HepG2 (cell line): ENCODE measurements around the gene TALDO1.

Source experiments
- CBFB ChIP-seq: sonication (generic); formaldehyde crosslinking; IDR thresholded peaks from 2 replicates; pipeline ENCODE4 v1.4.0; 2020; ENCODE audit warnings: missing genetic modification reagents
- CTCF ChIP-seq: sonication (generic); formaldehyde crosslinking; IDR thresholded peaks from 2 replicates; pipeline ENCODE4 v1.5.0; 2020; ENCODE audit warnings: mild to moderate bottlenecking, missing genetic modification reagents, moderate library complexity
- HDAC6 ChIP-seq: fragments of 200-600 bp; sonication (generic); IDR thresholded peaks from 2 replicates; pipeline ENCODE4 v1.7.0; 2017; ENCODE audit warnings: mild to moderate bottlenecking, antibody characterized with exemption, low read length, low read depth
- MYC ChIP-seq: sonication (generic); formaldehyde crosslinking; IDR thresholded peaks from 2 replicates; pipeline ENCODE4 v1.9.0; 2021; ENCODE audit warnings: missing genetic modification reagents, borderline replicate concordance
- MYNN ChIP-seq: sonication (generic); formaldehyde crosslinking; IDR thresholded peaks from 2 replicates; pipeline ENCODE4 v1.4.0; 2020; ENCODE audit warnings: mild to moderate bottlenecking, low read depth, missing genetic modification reagents
- NFYB ChIP-seq: sonication (generic); formaldehyde crosslinking; IDR thresholded peaks from 2 replicates; pipeline ENCODE4 v1.4.0; 2020; ENCODE audit warnings: missing genetic modification reagents
- PBX2 ChIP-seq: IDR thresholded peaks from 2 replicates; pipeline ENCODE4 v1.6.1; 2016; ENCODE audit warnings: control low read depth
- POLR2A ChIP-seq, 2 experiments: IDR thresholded peaks; 2 replicates each; pipeline ENCODE4 v1.6.1; 2011; ENCODE audit warnings: low read depth in 2 of 2, low read length in 2 of 2, mild to moderate bottlenecking in 1 of 2, moderate library complexity in 1 of 2; ENCODE audit not compliant: insufficient read depth in 1 of 2
- SP4 ChIP-seq: sonication (generic); formaldehyde crosslinking; IDR thresholded peaks from 2 replicates; pipeline ENCODE4 v1.8.1; 2023; ENCODE audit warnings: mild to moderate bottlenecking, missing genetic modification reagents
- ZNF318 ChIP-seq: sonication (generic); formaldehyde crosslinking; IDR thresholded peaks from 2 replicates; pipeline ENCODE4 v1.4.0; 2020; ENCODE audit warnings: mild to moderate bottlenecking, missing genetic modification reagents
- ZNF343 ChIP-seq: sonication (generic); formaldehyde crosslinking; IDR thresholded peaks from 2 replicates; pipeline ENCODE4 v1.4.0; 2020; ENCODE audit warnings: mild to moderate bottlenecking, missing genetic modification reagents
- ZNF350 ChIP-seq: sonication (generic); formaldehyde crosslinking; IDR thresholded peaks from 2 replicates; pipeline ENCODE4 v1.4.0; 2020; ENCODE audit warnings: mild to moderate bottlenecking, low read depth, missing genetic modification reagents, borderline replicate concordance

GRCh38 chr11:706439-706956 lies 40.8 kb upstream of the TALDO1 start:
- TF ChIP-seq POLR2A (IDR thresholded peaks at IDR 0.05; ENCODE audit: insufficient read depth in 1 of 2, low read depth in 2 of 2, low read length in 2 of 2) = peak in 1 of 2 experiments; percentile 57; a peak in 2 of 4 replicates
- TF ChIP-seq HDAC6 = no peak
- TF ChIP-seq CBFB (CRISPR knock-in tag) = 0 out of 2 replicates have a peak, but pooled peaks have one; percentile 3
- no peak for TF ChIP-seq ZNF318 (CRISPR knock-in tag)
- no peak for TF ChIP-seq NFYB
- TF ChIP-seq ZNF343 (CRISPR knock-in tag) = no peak
- no peak for TF ChIP-seq CTCF
- TF ChIP-seq MYC = no peak
- no peak for TF ChIP-seq SP4 (CRISPR knock-in tag)
- TF ChIP-seq PBX2 = no peak
- TF ChIP-seq MYNN (CRISPR knock-in tag) = no peak
- TF ChIP-seq ZNF350 = no peak
